Fibroblast of lung (primary cell): ENCODE measurements around the gene ADCK2.

Source experiments
- CTCF ChIP-seq, 2 donors: IDR thresholded peaks in 1 of 2; conservative IDR thresholded peaks in 1 of 2; 1 replicate in 1 of 2; 2 replicates in 1 of 2; pipeline ENCODE4 v1.5.1; 2011 to 2012; ENCODE audit warnings: low read length in 2 of 2, control low read depth in 1 of 2, inconsistent platforms in 1 of 2, low read depth in 1 of 2, mild to moderate bottlenecking in 1 of 2
- EZH2 ChIP-seq: IDR thresholded peaks from 2 replicates; pipeline ENCODE4 v1.5.1; 2012; ENCODE audit warnings: low read length, control low read depth, mild to moderate bottlenecking; ENCODE audit errors: missing control alignments

GRCh38 chr7:140679186-140679585 lies 6.4 kb downstream of the ADCK2 start:
- no peak for TF ChIP-seq CTCF (conservative IDR thresholded peaks at IDR 0.05 in 1 of 2, IDR thresholded peaks at IDR 0.05 in 1 of 2; ENCODE audit: low read depth in 1 of 2, low read length in 2 of 2)
- TF ChIP-seq EZH2, result no peak
